Uterus (tissue), 4 donors: ENCODE data around the gene TADA2A. TPM values are rescaled to one million over a fixed set of nuclear protein-coding genes. Genes with fewer than 3 reads are reported as not detected.

Source experiments
- DNase-seq, 2 donors: peaks; one replicate each; pipeline ENCODE4 v3.0.0-alpha.2; 2019 to 2020
- H3K27ac ChIP-seq, 2 donors: fragments of 200-600 bp; sonication (generic); 1 replicate in 1 of 2; 2 replicates in 1 of 2; pipeline ENCODE4 v1.5.1; 2016 to 2018
- H3K27me3 ChIP-seq, 2 donors: fragments of 200-600 bp; sonication (generic); one replicate each; pipeline ENCODE4 v1.5.1; 2018 to 2019; ENCODE audit warnings: control low read depth in 1 of 2
- H3K36me3 ChIP-seq, 2 donors: fragments of 200-600 bp; sonication (generic); one replicate each; pipeline ENCODE4 v1.5.1; 2019; ENCODE audit warnings: control low read depth in 1 of 2
- H3K4me1 ChIP-seq, 2 donors: fragments of 200-600 bp; sonication (generic); one replicate each; pipeline ENCODE4 v1.5.1; 2018 to 2019; ENCODE audit warnings: control low read depth in 1 of 2
- H3K4me3 ChIP-seq, 2 donors: fragments of 200-600 bp; sonication (generic); 1 replicate in 1 of 2; 2 replicates in 1 of 2; pipeline ENCODE4 v1.5.1; 2018 to 2019; ENCODE audit warnings: mild to moderate bottlenecking in 1 of 2
- H3K9me3 ChIP-seq, 2 donors: fragments of 200-600 bp; sonication (generic); one replicate each; pipeline ENCODE4 v1.5.1; 2019; ENCODE audit warnings: control low read depth in 1 of 2
- POLR2A ChIP-seq, 2 donors: fragments of 450-650 bp; IDR thresholded peaks; one replicate each; pipeline ENCODE4 v1.6.1; 2016; ENCODE audit warnings: antibody characterized with exemption in 2 of 2, mild to moderate bottlenecking in 1 of 2, moderate library complexity in 1 of 2
- intact Hi-C: fragments of 100-400 bp; cut with DNase I; formaldehyde crosslinking; loops from one replicate; pipeline ENCODE4 v1.15.1; 2023; ENCODE audit warnings: low total_unique reads
- total RNA-seq, 4 donors: library from RNA; depleted of rRNA in 3 of 4; stranded (reverse); fragments of >200 nt in 3 of 4; gene quantifications; one replicate each; pipeline versions ENCODE4 v1.1.0 to v1.2.4, GENCODE V29; 2014 to 2023
- TF ChIP-seq, protein P1 (sequence below), 4 experiments: fragments of 200-600 bp in 2 of 4; fragments of 450-650 bp in 2 of 4; sonication (generic) in 2 of 4; IDR thresholded peaks; one replicate each; pipeline ENCODE4 v1.5.1; 2016 to 2019; ENCODE audit warnings: antibody characterized with exemption in 4 of 4, mild to moderate bottlenecking in 2 of 4, moderate library complexity in 1 of 4
- donor health status: DM: yes; HTN: yes; CAD: no.

The TADA2A gene
- total RNA-seq, 4 donors from 2014 or later, result 13.8 to 40.8 (median 22.0) TPM

DNA sequence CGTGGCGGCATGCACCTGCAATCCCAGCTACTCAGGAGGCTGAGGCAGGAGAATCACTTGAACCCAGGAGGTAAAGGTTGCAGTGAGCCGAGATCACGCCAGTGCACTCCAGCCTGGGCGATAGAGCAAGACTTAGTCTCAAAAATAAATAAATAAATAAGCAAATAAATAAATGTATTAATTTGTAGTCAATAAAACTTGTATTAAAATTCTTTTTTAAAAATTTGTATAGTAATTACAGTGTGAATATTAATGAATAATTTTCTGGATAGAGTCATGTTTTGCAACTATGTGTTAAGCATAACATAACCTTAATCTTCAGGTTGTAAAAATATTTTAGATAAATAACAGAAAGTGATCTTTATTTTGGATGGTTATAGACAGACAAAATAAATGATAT, 55.8 kb downstream of the TADA2A start:
- no peaks in the 10 kb centered on the region for H3K9me3 ChIP-seq
- no peak overlapping the region for H3K4me3 ChIP-seq
- H3K27me3 ChIP-seq, result no peaks in the 10 kb centered on the region
- TF ChIP-seq POLR2A (IDR thresholded peaks at IDR 0.05), result no peak
- TF ChIP-seq, protein P1, sequence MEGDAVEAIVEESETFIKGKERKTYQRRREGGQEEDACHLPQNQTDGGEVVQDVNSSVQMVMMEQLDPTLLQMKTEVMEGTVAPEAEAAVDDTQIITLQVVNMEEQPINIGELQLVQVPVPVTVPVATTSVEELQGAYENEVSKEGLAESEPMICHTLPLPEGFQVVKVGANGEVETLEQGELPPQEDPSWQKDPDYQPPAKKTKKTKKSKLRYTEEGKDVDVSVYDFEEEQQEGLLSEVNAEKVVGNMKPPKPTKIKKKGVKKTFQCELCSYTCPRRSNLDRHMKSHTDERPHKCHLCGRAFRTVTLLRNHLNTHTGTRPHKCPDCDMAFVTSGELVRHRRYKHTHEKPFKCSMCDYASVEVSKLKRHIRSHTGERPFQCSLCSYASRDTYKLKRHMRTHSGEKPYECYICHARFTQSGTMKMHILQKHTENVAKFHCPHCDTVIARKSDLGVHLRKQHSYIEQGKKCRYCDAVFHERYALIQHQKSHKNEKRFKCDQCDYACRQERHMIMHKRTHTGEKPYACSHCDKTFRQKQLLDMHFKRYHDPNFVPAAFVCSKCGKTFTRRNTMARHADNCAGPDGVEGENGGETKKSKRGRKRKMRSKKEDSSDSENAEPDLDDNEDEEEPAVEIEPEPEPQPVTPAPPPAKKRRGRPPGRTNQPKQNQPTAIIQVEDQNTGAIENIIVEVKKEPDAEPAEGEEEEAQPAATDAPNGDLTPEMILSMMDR (IDR thresholded peaks at IDR 0.05), result no peak
- no peak overlapping the region for H3K27ac ChIP-seq
- intact Hi-C loops, result no loop called here
- DNase-seq, result no peak
- no peaks in the 10 kb centered on the region for H3K4me1 ChIP-seq
- H3K36me3 ChIP-seq, result no peaks in the 10 kb centered on the region

DNA sequence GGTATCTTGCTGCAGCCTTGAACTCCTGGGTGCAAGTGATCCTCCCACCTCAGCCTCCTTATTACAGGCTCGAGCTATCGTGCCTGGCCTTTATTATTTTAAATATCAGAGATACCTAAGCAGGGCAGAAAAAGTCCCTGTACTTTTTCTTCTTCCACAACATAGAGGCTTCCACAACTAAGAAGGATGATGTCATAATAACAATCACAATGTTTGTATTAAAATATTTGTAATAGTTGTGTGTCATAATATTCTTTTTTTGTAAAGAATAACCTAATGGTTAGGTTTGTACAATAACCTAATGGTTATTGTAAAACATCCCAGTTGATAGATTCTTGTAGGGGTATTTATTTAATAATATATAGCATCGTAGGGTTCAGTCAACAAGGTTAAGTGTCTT, 56.4 kb downstream of the TADA2A start:
- Histone ChIP-seq H3K9me3 (no peaks in the 10 kb centered on the region), H3K4me1 (no peaks in the 10 kb centered on the region), H3K36me3 (no peaks in the 10 kb centered on the region), H3K4me3 (no peak overlapping the region), H3K27me3 (no peaks in the 10 kb centered on the region), H3K27ac (no peak overlapping the region)
- TF ChIP-seq POLR2A (IDR thresholded peaks at IDR 0.05), result no peak
- TF ChIP-seq, protein P1 (IDR thresholded peaks at IDR 0.05), result no peak
- DNase-seq, result no peak
- intact Hi-C loops, result no loop called here

DNA sequence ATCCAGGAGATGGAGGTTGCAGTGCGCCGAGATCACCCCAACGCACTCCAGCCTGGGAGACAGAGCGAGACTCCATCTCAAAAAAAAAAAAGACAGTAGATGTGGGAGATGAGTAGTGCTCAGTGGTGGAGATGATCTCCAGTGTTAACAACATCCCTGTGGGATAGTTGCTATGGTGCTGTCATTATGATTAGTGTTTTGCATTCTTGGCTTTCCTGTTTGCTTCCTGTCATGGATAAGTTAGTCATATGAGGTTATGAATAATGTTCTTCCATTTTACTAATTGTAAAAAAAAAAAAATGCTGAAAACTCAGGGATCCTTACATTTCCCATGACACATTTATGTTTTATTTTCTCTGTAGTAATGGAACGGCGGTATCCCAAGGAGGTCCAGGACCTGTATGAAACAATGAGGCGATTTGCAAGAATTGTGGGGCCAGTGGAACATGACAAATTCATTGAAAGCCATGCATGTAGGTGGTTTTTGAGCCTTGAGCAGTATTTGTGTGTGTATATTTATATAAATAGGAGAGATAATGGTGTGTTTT, 58.5 kb downstream of the TADA2A start:
- no peaks in the 10 kb centered on the region for H3K4me1 ChIP-seq
- H3K36me3 ChIP-seq, result no peaks in the 10 kb centered on the region
- no peak overlapping the region for H3K4me3 ChIP-seq
- H3K27me3 ChIP-seq, result no peaks in the 10 kb centered on the region
- no peaks in the 10 kb centered on the region for H3K9me3 ChIP-seq
- TF ChIP-seq, protein P1 (IDR thresholded peaks at IDR 0.05), result no peak
- no peak for TF ChIP-seq POLR2A (IDR thresholded peaks at IDR 0.05)
- intact Hi-C loops, result no loop called here
- H3K27ac ChIP-seq, result no peak overlapping the region
- DNase-seq, result no peak

DNA sequence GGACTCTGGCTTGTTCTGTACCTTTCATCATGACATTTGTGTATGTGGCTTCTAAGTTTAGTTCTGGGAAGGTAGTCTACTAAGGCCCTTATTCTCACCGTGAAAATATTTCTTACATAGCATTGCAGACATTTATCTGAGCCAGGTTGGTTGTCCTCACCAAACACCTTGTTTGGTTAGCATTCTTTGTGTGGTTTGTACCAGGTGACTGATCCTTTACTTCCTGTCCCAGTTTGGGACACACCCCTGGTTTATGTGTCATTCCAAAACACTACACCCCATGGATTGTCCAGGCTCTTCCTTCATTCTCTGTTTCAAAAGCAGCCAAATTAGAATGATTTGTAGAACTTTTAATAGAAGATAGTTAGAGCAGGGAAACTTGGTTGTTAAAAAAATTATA, 59.8 kb downstream of the TADA2A start:
- Histone ChIP-seq H3K4me1 (no peaks in the 10 kb centered on the region), H3K9me3 (no peaks in the 10 kb centered on the region), H3K27ac (no peak overlapping the region), H3K4me3 (no peak overlapping the region), H3K36me3 (no peaks in the 10 kb centered on the region), H3K27me3 (no peaks in the 10 kb centered on the region)
- intact Hi-C loops, result no loop called here
- no peak for DNase-seq
- TF ChIP-seq POLR2A (IDR thresholded peaks at IDR 0.05), result no peak
- TF ChIP-seq, protein P1 (IDR thresholded peaks at IDR 0.05), result no peak

DNA sequence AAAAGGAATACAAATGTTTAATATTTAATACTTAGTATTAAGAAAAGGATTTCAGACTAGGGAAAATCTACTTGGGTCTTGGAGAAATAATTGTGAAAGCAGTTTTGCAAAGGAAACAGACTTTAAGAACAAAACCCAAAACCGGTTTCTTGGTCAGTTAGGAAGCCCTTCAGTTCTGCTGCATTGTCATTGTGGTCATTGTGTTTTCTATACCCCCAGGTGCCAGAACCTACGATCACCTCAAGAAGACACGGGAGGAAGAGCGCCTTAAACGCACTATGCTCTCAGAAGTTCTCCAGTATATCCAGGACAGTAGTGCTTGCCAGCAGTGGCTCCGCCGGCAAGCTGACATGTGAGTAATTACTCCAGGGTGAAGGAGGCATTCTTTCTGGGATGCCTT, 63.5 kb downstream of the TADA2A start:
- intact Hi-C loops, result no loop called here
- H3K27ac ChIP-seq, result no peak overlapping the region
- DNase-seq, result no peak
- no peaks in the 10 kb centered on the region for H3K36me3 ChIP-seq
- no peaks in the 10 kb centered on the region for H3K9me3 ChIP-seq
- H3K4me3 ChIP-seq, result no peak overlapping the region
- no peaks in the 10 kb centered on the region for H3K27me3 ChIP-seq
- no peaks in the 10 kb centered on the region for H3K4me1 ChIP-seq
- TF ChIP-seq POLR2A (IDR thresholded peaks at IDR 0.05), result no peak
- TF ChIP-seq, protein P1 (IDR thresholded peaks at IDR 0.05), result no peak
